Endometrial microvascular endothelial cells (primary cell): ENCODE results near the gene DRG1. TPM values are rescaled to one million over a fixed set of nuclear protein-coding genes. Genes with fewer than 3 reads are reported as not detected.
"Not testable (repeated sequence)": the region's sequence is repeated elsewhere in the genome, so short reads cannot be mapped to it uniquely, and the experiment has no call there.

ENCODE experiments used
- in situ Hi-C: cut with HindIII; loops from 2 replicates; pipeline ENCODE4 v1.10.0; 2017; ENCODE audit warnings: low sequenced_read_pairs, low pct_unique_long_range_greater_than_20kb; ENCODE audit errors: inconsistent ontology term
- total RNA-seq: library from RNA; depleted of rRNA; stranded (reverse); fragments of >200 nt; gene quantifications from one replicate; pipeline ENCODE4 v1.2.3, GENCODE V29; 2015; ENCODE audit errors: inconsistent ontology term

DRG1 gene
- total RNA-seq, 1 donor from 2014 or later = 77.0 TPM

DNA sequence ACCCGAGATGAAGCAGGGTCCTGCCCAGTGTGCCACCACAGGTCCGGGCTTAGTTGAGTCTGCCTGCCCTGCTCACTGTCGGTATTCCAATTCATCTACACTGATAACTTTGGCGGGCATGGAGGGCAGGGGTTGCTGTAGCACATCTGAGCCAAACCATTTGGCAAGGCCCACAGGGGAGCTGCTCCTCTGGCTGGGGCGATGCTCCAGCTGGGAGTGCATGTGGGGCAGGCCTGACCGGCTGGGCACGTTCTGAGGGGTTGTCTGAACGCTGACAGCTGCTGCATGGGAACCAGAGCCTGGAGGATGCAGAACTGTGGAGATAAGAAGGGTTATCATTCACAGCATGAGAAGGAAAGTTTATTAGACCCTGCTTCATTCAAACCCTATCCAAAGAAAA, 40.4 kb downstream of the DRG1 start:
- in situ Hi-C loops = no loop called here

DNA sequence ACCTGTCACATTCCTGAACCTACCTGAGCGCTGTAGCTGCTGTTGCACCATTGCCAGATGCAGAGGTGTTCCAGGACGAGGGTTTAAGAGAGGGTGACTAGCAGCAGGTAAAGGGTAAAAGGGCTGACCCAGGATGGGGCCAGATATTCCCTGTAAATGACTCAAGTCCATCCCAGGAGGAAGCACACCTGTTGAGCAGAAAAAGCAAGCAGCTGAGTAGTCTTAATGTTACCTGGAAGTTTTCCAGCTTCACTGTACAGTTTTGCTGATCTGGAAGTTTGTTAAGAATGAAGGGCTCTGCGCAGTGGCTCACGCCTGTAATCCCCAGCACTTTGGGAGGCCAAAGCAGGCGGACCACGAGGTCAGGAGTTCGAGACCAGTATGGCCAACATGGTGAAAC, 41.3 kb downstream of the DRG1 start:
- in situ Hi-C loops = no loop called here

DNA sequence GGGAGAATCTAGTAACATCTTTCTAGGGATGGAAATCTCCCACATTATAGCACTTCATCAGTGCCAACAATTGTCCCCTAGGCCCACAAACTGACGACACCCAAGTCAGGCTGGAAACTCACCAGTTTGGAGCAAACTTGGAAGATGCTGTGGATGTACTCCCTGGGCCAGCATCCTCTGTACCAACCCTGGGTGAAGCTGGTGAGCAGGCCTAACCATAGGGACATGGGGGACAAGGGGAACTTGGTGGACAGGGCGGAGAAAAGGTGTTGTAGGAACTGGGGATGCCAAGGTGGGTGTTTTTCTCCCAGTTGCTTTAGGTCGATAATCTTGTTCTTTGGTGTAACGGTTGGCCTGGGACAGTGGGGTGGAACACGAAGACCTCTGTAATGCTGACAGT, 42.2 kb downstream of the DRG1 start:
- in situ Hi-C loops = no loop called here

DNA sequence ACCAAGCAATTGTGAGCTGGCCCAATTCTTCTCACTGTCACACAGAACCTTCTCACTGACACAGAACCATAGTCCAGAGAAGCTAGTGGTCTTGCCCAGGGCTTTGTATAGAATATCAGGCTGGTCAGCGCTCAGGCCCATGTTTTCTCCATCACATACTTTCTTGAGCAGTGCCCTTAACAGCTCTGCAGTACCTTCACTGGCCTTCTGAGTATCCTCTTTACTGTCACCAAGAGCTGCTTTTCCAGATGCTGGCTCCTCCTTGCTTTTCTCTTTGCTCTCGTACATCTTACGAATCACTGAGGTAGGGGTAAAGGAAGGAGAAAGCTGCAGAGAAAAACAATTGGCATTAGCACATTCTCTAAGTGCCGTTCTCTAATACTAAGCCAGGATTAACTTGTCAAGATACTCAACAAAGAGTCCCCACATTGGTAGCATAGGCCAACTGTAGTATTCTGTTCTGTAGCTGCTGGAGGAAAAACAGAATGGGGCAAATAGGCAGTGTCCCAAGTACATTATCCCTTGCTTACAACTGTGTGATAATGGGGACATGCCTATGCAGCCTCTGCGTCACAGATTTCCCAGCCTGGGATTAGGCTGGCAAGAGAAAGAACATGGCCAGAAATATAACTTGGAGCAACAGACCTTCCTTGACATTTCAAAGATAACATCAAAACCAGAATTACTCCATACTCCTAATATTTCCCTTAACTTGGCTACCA, 43.5 kb downstream of the DRG1 start:
- in situ Hi-C loops = no loop called here

DNA sequence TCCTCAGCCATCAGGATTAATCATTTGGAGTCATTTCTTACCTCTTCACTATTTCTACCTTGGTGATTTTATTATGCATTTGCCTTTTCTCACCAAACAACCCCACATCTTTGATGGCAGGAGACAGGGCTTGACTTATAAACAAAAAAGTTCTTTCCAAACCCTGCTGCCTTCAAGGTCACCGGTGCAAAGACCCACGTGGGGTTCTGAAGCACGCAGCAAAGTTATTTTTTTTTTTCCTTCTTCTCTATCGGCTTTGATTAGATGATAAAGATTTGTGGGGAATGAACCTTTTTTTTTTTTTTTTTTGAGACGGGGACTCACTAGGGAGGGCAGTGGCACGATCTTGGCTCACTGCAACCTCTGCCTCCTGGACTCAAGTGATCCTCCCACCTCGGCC, 44.1 kb downstream of the DRG1 start:
- in situ Hi-C loops = no loop called here

DNA sequence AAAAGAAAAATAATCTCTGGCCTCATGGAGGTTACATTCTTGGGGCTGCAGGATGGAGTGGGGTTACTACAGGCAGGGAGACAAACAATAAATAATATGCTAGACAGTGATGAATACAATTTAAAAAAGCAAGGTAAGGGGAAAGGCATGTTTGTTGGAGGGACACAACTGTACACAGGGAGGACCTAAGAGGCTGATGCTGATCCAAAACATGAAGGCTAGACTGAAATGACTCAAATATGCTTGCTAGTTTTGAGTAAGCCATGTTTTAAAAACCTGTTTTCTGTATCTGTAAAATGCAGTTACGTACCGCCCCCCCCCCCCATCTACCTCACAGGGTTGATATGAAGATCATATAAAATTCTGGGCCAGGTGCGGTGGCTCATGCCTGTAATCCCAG, 46.2 kb downstream of the DRG1 start:
- in situ Hi-C loops = no loop called here

DNA sequence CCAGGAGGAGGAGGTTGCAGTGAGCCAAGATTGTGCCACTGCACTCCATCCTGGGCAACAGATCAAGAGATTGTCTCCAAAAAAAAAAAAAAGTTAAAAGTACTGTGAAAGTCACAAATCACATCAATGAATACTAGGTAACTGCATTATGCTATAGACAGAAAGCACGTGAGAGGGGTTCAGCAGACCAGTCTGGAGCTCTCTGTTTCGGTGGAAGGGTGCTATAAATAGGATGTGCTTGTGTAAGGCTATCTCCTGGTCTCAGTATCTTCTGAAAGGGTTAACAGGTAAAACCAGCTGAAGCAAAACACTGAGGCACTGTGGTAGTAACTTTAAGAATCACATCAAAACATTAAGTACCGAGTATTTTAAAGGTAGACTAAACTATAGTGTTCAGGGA, 46.8 kb downstream of the DRG1 start:
- in situ Hi-C loops = no loop called here

DNA sequence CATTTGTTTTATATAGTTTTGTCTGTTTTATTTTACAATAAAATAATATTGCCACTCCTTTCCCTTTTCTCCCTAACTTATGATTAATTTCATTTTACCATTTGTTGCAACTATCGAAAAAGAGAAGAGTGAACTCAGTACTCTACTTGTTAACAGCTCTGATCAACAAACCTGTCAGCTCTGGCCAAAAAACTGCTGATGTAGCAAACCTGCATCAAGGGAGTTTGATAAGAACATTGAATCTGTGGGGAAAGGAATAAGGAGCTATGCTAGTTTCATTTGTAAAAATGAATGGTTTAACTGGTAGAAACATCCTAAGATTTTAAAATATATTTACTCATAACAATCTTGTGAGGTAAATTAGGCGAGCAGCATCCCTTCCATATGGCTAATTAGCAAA, 47.4 kb downstream of the DRG1 start:
- in situ Hi-C loops = no loop called here

DNA sequence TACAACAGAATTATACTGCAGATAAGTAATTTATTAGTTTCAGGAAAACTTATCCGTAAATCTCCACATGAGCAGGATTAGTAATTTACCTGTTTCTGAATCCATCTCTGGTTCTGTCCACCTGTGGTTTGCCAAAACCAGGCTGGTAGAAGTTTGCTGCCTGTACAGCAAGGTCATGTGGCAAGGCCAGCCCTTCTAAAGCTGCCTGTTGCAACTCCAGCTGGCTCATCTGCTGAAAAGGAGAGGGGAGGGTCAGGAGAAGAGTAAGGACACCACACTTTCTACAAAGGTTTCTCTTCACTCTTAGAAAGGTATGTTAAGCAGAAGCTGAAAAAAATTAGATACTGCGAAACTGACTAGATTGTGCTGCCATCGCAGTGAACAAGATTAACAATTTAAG, 47.9 kb downstream of the DRG1 start:
- in situ Hi-C loops = no loop called here

DNA sequence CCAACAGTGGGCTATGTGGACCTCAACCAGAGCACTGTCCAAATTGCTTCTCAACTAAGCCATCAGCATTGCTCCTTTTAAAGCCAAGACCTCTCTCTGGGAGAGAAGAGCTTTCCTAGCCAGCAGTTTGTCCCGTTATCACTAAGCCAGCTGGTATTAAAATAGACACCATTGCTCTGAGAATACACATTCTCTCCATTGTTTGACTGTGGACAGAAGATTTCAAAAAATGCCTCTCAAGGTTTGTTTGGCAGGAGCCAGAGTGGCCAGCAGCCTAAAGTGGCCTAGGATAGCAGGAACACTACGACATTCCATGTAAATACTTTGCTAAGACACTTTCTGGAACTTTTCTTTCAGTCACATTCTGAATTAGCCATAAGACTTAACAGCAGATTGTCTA, 49.0 kb downstream of the DRG1 start:
- in situ Hi-C loops = no loop called here

DNA sequence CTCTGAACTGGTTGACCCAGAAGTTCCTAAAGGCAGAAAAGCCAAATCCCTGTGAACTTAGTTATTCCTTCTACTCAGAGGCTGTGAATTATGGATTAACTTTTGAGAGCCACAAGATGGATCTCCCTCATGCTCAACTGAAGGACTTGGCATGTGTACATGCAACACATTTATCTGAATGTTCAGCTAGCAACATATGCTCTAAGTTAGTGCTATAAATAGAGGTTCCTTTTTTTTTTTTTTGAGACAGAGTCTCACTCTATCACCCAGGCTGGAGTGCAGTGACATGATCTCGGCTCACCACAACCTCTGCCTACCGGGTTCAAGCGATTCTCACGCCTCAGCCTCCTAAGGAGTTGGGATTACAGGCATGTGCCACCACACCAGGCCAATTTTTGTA, 50.1 kb downstream of the DRG1 start:
- in situ Hi-C loops = no loop called here

DNA sequence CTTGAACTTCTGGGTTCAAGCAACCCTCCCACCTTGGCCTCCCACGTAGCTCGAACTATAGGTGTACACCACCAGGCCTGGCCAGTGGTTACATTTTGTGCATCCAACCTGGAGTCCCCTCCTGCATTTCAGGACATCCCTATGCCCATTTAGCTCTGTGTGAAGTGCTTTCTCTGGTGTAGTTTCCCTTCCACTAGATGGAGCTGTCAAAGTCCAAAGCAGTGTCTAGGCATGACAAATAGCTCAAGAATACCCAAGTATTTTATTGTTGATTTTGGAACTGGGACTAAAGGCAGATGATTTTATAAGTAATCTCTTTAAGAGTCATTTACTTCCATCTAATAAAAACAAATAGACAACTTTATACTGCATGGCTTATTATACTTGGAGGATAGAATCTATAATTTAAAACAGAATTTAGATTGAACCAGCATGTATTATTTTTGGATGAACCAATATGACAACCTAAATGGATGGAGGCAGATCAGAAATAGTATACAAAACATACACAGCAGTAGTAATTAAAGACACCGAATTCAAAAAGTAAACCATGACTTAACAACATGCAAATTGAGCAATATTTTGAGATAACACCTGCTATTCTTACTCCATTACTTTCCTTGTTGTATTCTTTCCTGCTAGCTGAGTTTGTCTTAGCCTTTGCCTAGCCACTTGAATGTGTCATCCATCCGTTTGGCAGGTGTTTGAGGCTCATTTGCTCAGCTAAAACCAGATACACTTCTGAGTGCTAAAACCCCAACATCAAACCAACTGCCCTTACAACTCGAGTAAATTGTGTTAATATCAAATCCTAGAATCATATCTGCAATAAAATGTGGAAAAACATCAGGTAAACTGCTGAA, 52.5 kb downstream of the DRG1 start:
- in situ Hi-C loops = no loop called here

DNA sequence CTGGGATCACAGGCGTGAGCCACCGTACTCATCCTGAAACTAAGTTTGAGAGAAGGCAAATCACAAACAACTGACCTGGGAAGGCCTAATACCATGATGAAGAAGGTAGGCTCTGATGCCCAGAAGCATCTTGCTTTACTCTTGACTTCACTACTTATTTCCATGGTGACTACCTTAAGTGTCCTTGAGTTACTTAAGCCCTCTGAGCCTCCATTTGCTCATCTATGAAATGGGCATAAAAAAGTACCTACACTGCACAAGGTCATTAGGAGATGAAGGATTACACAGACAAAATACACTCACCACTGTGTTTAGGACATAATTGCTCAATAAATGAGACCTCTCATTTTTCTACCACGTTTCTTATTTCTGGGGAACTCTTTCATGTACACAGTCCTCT, 62.3 kb downstream of the DRG1 start:
- in situ Hi-C loops = no loop called here

DNA sequence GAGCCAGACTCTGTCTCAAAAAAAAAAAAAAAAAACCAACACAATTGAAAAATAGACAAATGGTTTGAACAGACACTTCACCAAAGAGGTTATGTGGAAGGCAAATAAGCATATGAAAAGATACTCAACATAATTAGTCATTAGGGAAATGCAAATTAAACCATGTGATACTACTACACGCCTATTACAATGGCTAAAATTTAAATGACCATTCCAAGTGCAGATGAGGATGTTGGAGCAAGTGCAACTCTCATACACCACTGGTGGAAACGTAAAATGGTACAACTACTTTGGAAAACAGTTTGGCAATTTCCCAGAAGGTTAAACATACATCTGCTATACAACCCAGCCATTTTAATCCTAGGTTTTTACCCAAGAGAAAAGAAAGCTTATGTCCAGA, 65.9 kb downstream of the DRG1 start:
- in situ Hi-C loops = no loop called here

DNA sequence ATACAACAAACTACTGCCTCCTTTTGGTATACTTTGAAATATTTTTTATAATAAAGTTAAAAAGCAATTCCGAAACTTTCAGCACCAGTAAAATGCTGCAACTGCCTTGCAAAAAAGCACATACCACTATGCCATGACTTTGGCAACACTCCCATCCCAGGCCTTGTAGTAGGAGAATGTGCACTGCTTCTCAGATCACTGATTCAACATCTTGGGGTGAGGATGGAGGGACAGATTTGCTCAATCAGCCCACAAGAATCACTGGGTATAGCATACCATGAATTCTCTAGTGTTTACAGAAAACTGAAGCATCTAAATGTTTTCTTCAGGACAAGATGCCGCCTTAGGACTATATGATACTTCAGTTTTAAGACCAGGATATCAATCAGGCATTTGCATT, 75.3 kb downstream of the DRG1 start:
- in situ Hi-C loops = no loop called here

DNA sequence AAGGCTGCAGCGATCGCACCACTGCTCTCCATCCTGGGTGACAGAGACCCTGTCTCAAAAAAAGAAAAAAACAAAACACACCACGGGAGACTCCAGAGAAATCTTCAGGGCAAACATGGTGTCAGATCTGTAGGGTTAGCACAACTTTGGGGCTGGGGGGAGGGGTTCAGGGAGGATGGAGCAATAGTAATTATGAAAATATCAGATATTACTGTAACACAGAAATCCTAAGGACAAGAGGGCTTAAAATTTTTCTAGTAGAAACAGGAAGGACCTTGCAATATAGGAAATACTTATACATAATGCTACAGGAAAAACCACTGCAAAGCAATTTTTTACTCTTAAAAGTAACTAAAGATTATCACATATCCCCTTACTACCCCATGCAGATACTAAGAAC, 76.4 kb downstream of the DRG1 start:
- in situ Hi-C loops = no loop called here

DNA sequence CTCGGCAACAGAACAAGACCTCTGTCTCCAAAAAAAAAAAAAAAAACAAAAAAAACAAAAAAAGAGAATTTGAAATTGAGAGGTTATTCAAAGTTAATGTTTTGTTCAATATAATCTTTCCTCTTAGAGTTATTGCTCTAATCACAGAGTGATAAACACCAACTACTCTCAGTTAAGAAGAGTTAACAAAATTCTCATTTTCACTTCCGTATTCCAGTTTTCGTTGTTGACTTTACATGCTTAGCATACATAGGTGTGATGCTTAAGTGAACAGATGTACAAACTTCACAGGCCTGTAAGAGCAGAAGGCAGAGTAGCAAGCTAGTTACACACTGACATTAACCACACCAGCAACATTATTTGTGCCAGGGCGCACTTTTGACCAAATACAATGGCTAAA, 77.9 kb downstream of the DRG1 start:
- in situ Hi-C loops = no loop called here

DNA sequence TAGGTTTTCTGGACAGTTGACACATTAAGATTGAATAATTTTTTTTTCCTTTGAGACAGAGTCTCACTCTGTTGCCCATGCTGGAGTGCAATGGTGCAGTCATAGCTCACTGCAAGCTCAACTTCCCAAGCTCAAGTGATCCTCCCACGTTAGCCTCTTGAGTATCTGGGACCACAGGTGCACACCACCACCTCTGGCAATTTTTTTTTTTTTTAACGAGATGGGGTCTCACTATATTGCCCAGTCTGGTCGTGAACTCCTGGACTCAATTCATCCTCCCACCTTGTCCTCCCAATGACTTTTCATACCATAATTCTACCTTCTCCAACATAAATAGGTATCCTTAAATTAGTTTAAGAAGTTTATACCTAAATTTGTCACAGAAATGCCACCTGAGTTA, 81.7 kb downstream of the DRG1 start:
- in situ Hi-C loops = no loop called here

DNA sequence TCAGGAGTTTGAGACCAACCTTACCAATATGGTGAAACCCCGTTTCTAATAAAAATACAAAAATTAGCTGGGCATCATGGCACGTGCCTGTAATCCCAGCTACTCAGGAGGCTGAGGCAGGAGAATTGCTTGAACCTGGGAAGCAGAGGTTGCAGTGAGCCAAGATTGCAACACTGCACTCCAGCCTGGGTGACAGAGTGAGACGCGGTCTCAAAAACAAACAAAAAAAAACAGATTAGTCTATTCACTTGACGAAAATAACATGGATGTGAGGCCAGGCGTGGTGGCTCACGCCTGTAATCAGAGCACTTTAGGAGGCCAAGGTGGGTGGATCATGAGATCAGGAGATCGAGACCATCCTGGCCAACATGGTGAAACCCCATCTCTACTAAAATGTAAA, 83.1 kb downstream of the DRG1 start:
- in situ Hi-C loops = not testable (repeated sequence)
